GM19397 (cell line): ENCODE results near the gene FKBP15.

ENCODE experiments used
- ATAC-seq: cut with Tn5 transposase; IDR thresholded peaks from one replicate; pipeline ENCODE4 v1.9.1; 2021; ENCODE audit warnings: mild to moderate bottlenecking, moderate library complexity; ENCODE audit not compliant: unreplicated experiment

Gene FKBP15

GRCh38 chr9:113183956-113184488 is 37.1 kb downstream of the FKBP15 start:
- ATAC-seq: no peak

- no peak for ATAC-seq
These were observed 39.9 kb downstream of the FKBP15 start for GRCh38 chr9:113181165-113181564.

GRCh38 chr9:113179839-113180238 is 41.2 kb downstream of the FKBP15 start:
- ATAC-seq: no peak

- ATAC-seq: no peak
These were observed 43.0 kb downstream of the FKBP15 start for GRCh38 chr9:113178087-113178486.

GRCh38 chr9:113177251-113177650 is 43.8 kb downstream of the FKBP15 start:
- ATAC-seq: no peak

GRCh38 chr9:113176803-113177202 is 44.3 kb downstream of the FKBP15 start:
- ATAC-seq: no peak

- ATAC-seq: no peak
These were observed 47.7 kb downstream of the FKBP15 start for GRCh38 chr9:113173341-113173740.

- ATAC-seq: no peak
These were observed 52.3 kb downstream of the FKBP15 start for GRCh38 chr9:113168809-113169208.

- no peak for ATAC-seq
These were observed 55.0 kb downstream of the FKBP15 start for GRCh38 chr9:113166039-113166438.

- ATAC-seq: no peak
These were observed 56.4 kb downstream of the FKBP15 start for GRCh38 chr9:113164536-113165300.

- ATAC-seq: no peak
These were observed 58.1 kb downstream of the FKBP15 start for GRCh38 chr9:113163001-113163400.

GRCh38 chr9:113160571-113160970 is 60.5 kb downstream of the FKBP15 start:
- ATAC-seq: no peak

- no peak for ATAC-seq
These were observed 62.6 kb downstream of the FKBP15 start for GRCh38 chr9:113158446-113158845.

- ATAC-seq: no peak
These were observed 64.2 kb downstream of the FKBP15 start for GRCh38 chr9:113156880-113157279.

- ATAC-seq: no peak
These were observed 65.0 kb downstream of the FKBP15 start for GRCh38 chr9:113155911-113156588.

- ATAC-seq: no peak
These were observed 66.1 kb downstream of the FKBP15 start for GRCh38 chr9:113154946-113155345.

GRCh38 chr9:113154471-113154870 is 66.6 kb downstream of the FKBP15 start:
- no peak for ATAC-seq

GRCh38 chr9:113153599-113153998 is 67.5 kb downstream of the FKBP15 start:
- ATAC-seq: no peak

GRCh38 chr9:113152699-113153098 is 68.4 kb downstream of the FKBP15 start:
- no peak for ATAC-seq

GRCh38 chr9:113151696-113152630 is 69.1 kb downstream of the FKBP15 start:
- ATAC-seq: no peak
